ENCODE measurements around the gene NOL3. TPM values are rescaled to one million over a fixed set of nuclear protein-coding genes. Genes with fewer than 3 reads are reported as not detected.
A peak's percentile ranks its signal among the peaks of the same experiment; 100 is the strongest.

NOL3 gene
- total and polyA plus RNA-seq, 2 of the 13 experiments (the other 11 are each of a cell fraction or from before 2014, with no cell fraction given) = 5.7 to 20.5 TPM

GRCh38 chr16:67183627-67184452 is 13.5 kb downstream of the NOL3 start, which contains the start of gene MATCAP1 (continued):
- TF ChIP-seq ZNF280D (CRISPR knock-in tag; IDR thresholded peaks at IDR 0.05) (0 out of 2 replicates have a peak, but pooled peaks have one; percentile 57), ZNF441 (CRISPR knock-in tag; IDR thresholded peaks at IDR 0.05; ENCODE audit: borderline replicate concordance) (0 out of 2 replicates have a peak, but pooled peaks have one; percentile 60), CREBL2 (CRISPR knock-in tag; IDR thresholded peaks at IDR 0.05; ENCODE audit: borderline replicate concordance) (peak; percentile 93; the same call in 1 of the 2 replicates), PAX8 (CRISPR knock-in tag; IDR thresholded peaks at IDR 0.05; ENCODE audit: borderline replicate concordance) (peak; percentile 46; the same call in 1 of the 2 replicates), ZNF501 (CRISPR knock-in tag; IDR thresholded peaks at IDR 0.05) (peak; percentile 88), ZNF569 (CRISPR knock-in tag; IDR thresholded peaks at IDR 0.05; ENCODE audit: borderline replicate concordance) (no peak; the same call in 1 of the 2 replicates), ZFYVE20 (CRISPR knock-in tag; IDR thresholded peaks at IDR 0.05; ENCODE audit: borderline replicate concordance, low read depth) (no peak), KDM5B (CRISPR knock-in tag; IDR thresholded peaks at IDR 0.05; ENCODE audit: borderline replicate concordance) (peak; percentile 92), POLR2A (IDR thresholded peaks at IDR 0.05; ENCODE audit: insufficient read depth in 1 of 2, low read depth in 2 of 2, low read length in 2 of 2) (peak in 1 of 2 experiments; percentile 67; a peak in 2 of 4 replicates), REL (CRISPR knock-in tag; conservative IDR thresholded peaks at IDR 0.05) (no peak), IKZF4 (CRISPR knock-in tag; IDR thresholded peaks at IDR 0.05; ENCODE audit: borderline replicate concordance, low read depth, not compliant biosample characterization) (no peak), GZF1 (CRISPR knock-in tag; IDR thresholded peaks at IDR 0.05) (0 out of 2 replicates have a peak, but pooled peaks have one; percentile 41)
- TF ChIP-seq, protein P1, sequence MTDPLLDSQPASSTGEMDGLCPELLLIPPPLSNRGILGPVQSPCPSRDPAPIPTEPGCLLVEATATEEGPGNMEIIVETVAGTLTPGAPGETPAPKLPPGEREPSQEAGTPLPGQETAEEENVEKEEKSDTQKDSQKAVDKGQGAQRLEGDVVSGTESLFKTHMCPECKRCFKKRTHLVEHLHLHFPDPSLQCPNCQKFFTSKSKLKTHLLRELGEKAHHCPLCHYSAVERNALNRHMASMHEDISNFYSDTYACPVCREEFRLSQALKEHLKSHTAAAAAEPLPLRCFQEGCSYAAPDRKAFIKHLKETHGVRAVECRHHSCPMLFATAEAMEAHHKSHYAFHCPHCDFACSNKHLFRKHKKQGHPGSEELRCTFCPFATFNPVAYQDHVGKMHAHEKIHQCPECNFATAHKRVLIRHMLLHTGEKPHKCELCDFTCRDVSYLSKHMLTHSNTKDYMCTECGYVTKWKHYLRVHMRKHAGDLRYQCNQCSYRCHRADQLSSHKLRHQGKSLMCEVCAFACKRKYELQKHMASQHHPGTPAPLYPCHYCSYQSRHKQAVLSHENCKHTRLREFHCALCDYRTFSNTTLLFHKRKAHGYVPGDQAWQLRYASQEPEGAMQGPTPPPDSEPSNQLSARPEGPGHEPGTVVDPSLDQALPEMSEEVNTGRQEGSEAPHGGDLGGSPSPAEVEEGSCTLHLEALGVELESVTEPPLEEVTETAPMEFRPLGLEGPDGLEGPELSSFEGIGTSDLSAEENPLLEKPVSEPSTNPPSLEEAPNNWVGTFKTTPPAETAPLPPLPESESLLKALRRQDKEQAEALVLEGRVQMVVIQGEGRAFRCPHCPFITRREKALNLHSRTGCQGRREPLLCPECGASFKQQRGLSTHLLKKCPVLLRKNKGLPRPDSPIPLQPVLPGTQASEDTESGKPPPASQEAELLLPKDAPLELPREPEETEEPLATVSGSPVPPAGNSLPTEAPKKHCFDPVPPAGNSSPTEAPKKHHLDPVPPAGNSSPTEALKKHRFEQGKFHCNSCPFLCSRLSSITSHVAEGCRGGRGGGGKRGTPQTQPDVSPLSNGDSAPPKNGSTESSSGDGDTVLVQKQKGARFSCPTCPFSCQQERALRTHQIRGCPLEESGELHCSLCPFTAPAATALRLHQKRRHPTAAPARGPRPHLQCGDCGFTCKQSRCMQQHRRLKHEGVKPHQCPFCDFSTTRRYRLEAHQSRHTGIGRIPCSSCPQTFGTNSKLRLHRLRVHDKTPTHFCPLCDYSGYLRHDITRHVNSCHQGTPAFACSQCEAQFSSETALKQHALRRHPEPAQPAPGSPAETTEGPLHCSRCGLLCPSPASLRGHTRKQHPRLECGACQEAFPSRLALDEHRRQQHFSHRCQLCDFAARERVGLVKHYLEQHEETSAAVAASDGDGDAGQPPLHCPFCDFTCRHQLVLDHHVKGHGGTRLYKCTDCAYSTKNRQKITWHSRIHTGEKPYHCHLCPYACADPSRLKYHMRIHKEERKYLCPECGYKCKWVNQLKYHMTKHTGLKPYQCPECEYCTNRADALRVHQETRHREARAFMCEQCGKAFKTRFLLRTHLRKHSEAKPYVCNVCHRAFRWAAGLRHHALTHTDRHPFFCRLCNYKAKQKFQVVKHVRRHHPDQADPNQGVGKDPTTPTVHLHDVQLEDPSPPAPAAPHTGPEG (CRISPR knock-in tag; IDR thresholded peaks at IDR 0.05) = peak; percentile 86; the same call in 1 of the 2 replicates
- TF ChIP-seq, protein P2, sequence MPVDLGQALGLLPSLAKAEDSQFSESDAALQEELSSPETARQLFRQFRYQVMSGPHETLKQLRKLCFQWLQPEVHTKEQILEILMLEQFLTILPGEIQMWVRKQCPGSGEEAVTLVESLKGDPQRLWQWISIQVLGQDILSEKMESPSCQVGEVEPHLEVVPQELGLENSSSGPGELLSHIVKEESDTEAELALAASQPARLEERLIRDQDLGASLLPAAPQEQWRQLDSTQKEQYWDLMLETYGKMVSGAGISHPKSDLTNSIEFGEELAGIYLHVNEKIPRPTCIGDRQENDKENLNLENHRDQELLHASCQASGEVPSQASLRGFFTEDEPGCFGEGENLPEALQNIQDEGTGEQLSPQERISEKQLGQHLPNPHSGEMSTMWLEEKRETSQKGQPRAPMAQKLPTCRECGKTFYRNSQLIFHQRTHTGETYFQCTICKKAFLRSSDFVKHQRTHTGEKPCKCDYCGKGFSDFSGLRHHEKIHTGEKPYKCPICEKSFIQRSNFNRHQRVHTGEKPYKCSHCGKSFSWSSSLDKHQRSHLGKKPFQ (CRISPR knock-in tag; IDR thresholded peaks at IDR 0.05; ENCODE audit: insufficient replicate concordance) = peak; percentile 80
